H1 (cell line): Measurements from ENCODE around the gene DAPK2. TPM values are rescaled to one million over a fixed set of nuclear protein-coding genes. Genes with fewer than 3 reads are reported as not detected.

Source experiments
- BACH1 ChIP-seq: IDR thresholded peaks from 2 replicates; pipeline ENCODE4 v1.6.1; 2012; ENCODE audit warnings: low read length, improper control_type of control experiment
- CHD1 ChIP-seq: IDR thresholded peaks from 2 replicates; pipeline ENCODE4 v1.6.1; 2012; ENCODE audit warnings: low read depth, low read length, improper control_type of control experiment
- CTBP2 ChIP-seq: IDR thresholded peaks from 2 replicates; pipeline ENCODE4 v1.7.0; 2011; ENCODE audit warnings: borderline replicate concordance, mild to moderate bottlenecking, moderate library complexity, mixed read lengths, low read length; ENCODE audit not compliant: insufficient read depth, insufficient read length
- EZH2 ChIP-seq: fragments of 200-600 bp; sonication (generic); IDR thresholded peaks from 2 replicates; pipeline ENCODE4 v1.7.1; 2012; ENCODE audit warnings: low read depth, mild to moderate bottlenecking, moderate library complexity, low read length, inconsistent platforms; ENCODE audit not compliant: severe bottlenecking
- JUND ChIP-seq: IDR thresholded peaks from 2 replicates; pipeline ENCODE4 v1.6.1; 2011; ENCODE audit warnings: mild to moderate bottlenecking, improper control_type of control experiment, low read length
- RAD21 ChIP-seq, 2 experiments: IDR thresholded peaks in 1 of 2; conservative IDR thresholded peaks in 1 of 2; 2 replicates each; pipeline ENCODE4 v1.6.1; 2011; ENCODE audit warnings: low read depth in 2 of 2, low read length in 2 of 2, improper control_type of control experiment in 1 of 2, inconsistent platforms in 1 of 2, mild to moderate bottlenecking in 1 of 2, moderate library complexity in 1 of 2
- TBP ChIP-seq: IDR thresholded peaks from 2 replicates; pipeline ENCODE4 v1.6.1; 2011; ENCODE audit warnings: low read depth, low read length, improper control_type of control experiment
- TCF12 ChIP-seq: IDR thresholded peaks from 2 replicates; pipeline ENCODE4 v1.6.1; 2011; ENCODE audit warnings: low read depth, mild to moderate bottlenecking, low read length
- polyA plus RNA-seq, 7 experiments: library from polyadenylated mRNA; depleted of rRNA in 3 of 7; stranded (reverse) in 5 of 7; unstranded in 2 of 7; fragments of >200 nt in 5 of 7; fragments of 200-250 nt in 2 of 7; gene quantifications; 1 replicate in 5 of 7; 2 replicates in 1 of 7; 4 replicates in 1 of 7; pipeline versions ENCODE4 v1.2.1 to v1.2.3, GENCODE V29; 2011 to 2013; ENCODE audit warnings: missing spikeins in 2 of 7, mixed read lengths in 2 of 7
- total RNA-seq: library from RNA; stranded (reverse); fragmentation: NEBNext Ultra II Directional; extraction: Animal tissue kit (Norgen Biotek cat#: 25700); gene quantifications from 2 replicates; pipeline ENCODE4 v1.2.1, GENCODE V29; 2021

DAPK2 gene
- total and polyA plus RNA-seq, 2 of the 8 experiments (the other 6 are each of a cell fraction or from before 2014, with no cell fraction given), result 1.8 to 2.9 TPM

DNA sequence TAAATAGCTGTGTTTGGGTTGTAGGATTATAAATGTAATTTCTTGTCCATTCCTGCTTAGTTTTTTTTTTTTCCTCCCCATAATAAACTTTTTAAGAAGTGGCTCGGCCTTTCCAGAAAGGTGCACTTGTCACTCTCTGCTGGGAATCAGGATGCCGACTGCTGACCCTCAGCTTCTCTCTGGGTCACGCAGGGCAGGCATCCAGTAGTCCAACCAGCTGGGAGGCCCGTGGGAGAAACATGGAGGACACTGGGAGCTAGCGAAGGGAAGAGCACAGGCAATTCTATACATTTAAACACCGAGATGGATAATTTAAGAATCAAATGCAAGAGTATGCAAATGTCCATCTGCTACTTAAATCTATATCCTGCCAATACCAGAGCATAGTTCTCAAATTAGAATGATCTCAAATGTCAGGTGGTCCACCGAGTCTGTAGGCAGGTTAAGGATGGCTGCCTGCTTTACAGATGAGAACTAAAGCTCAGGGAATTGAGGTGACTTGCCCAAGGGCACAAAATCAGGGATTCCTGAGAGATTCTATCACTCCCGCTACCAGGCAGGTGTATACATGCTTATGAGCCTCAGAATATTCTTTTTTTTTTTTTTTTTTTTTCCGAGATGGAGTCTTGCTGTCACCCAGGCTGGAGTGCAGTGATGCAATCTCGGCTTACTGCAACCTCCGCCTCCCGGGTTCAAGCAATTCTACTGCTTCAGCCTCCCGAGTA is 64.5 kb downstream of the DAPK2 start (continued):
- TF ChIP-seq RAD21 (IDR thresholded peaks at IDR 0.05 in 1 of 2, conservative IDR thresholded peaks at IDR 0.05 in 1 of 2; ENCODE audit: low read depth in 2 of 2, low read length in 2 of 2) (no peak), TBP (no peak), CTBP2 (no peak), TCF12 (no peak), BACH1 (no peak), EZH2 (no peak), CHD1 (no peak), JUND (no peak)
- TF ChIP-seq, all 59 proteins: peak for 0
